A549 (cell line): ENCODE data around the gene MPZL2.

Experiments used
- RARB ChIP-seq: fragments of 250-450 bp; sonication (Bioruptor Pico); IDR thresholded peaks from 2 replicates; pipeline ENCODE4 v1.8.0; 2021; ENCODE audit warnings: mild to moderate bottlenecking, moderate library complexity
- TF ChIP-seq, protein P1 (sequence below): fragments of >200 bp; sonication (Bioruptor Twin); formaldehyde crosslinking; IDR thresholded peaks from 3 replicates; pipeline ENCODE4 v1.5.1; 2016

DNA sequence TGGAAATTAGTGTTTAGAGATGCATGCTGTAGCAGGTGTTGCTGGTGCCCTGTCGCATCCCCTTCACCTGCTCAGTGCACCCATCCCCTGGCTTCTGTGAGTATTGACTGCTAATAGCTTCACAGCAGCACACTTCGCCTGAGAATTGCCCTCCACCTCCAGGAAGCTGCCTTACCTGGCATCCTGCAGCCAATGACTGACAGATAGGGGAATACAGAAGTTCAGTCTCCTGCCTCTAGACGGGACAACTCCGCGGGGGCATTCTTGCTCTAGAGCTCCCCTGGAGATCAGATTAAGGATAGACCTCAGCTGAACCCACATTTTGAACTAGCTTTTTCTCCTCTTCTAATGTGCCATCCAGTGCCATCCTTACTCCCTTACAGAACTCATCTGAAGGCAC lies 31.1 kb upstream of the MPZL2 start:
- TF ChIP-seq, protein P1, sequence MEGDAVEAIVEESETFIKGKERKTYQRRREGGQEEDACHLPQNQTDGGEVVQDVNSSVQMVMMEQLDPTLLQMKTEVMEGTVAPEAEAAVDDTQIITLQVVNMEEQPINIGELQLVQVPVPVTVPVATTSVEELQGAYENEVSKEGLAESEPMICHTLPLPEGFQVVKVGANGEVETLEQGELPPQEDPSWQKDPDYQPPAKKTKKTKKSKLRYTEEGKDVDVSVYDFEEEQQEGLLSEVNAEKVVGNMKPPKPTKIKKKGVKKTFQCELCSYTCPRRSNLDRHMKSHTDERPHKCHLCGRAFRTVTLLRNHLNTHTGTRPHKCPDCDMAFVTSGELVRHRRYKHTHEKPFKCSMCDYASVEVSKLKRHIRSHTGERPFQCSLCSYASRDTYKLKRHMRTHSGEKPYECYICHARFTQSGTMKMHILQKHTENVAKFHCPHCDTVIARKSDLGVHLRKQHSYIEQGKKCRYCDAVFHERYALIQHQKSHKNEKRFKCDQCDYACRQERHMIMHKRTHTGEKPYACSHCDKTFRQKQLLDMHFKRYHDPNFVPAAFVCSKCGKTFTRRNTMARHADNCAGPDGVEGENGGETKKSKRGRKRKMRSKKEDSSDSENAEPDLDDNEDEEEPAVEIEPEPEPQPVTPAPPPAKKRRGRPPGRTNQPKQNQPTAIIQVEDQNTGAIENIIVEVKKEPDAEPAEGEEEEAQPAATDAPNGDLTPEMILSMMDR, result no peak
- TF ChIP-seq RARB, result no peak
